Fibroblast of pulmonary artery (primary cell): ENCODE results near the gene CEBPE.
A peak's percentile ranks its signal among the peaks of the same experiment; 100 is the strongest.
"Not testable (repeated sequence)": the region's sequence is repeated elsewhere in the genome, so short reads cannot be mapped to it uniquely, and the experiment has no call there.

Experiments used
- DNase-seq: peaks from one replicate; pipeline ENCODE4 v3.0.0-alpha.2; 2010; ENCODE audit warnings: low read depth
- H3K4me3 ChIP-seq: replicated peaks from 2 replicates; pipeline ENCODE4 v1.5.1; 2011; ENCODE audit warnings: low read depth, mild to moderate bottlenecking, control low read depth, low read length, moderate library complexity
- CTCF ChIP-seq: IDR thresholded peaks from 2 replicates; pipeline ENCODE4 v1.5.1; 2011; ENCODE audit warnings: mild to moderate bottlenecking, control low read depth, low read length, inconsistent platforms; ENCODE audit errors: missing control alignments

CEBPE gene

GRCh38 chr14:23113431-23114119 lies 5.5 kb downstream of the CEBPE start:
- no peak for TF ChIP-seq CTCF
- peak; percentile 61 for DNase-seq
- no peak overlapping the region for H3K4me3 ChIP-seq

GRCh38 chr14:23112359-23113178 lies 6.5 kb downstream of the CEBPE start:
- no peak for DNase-seq
- no peak for TF ChIP-seq CTCF
- H3K4me3 ChIP-seq = no peak overlapping the region

GRCh38 chr14:23110579-23111365 lies 8.3 kb downstream of the CEBPE start:
- DNase-seq = no peak
- TF ChIP-seq CTCF = no peak
- H3K4me3 ChIP-seq = no peak overlapping the region

GRCh38 chr14:23109769-23110168 lies 9.3 kb downstream of the CEBPE start:
- no peak overlapping the region for H3K4me3 ChIP-seq
- no peak for TF ChIP-seq CTCF
- DNase-seq = no peak

- H3K4me3 ChIP-seq, DNase-seq: not testable (repeated sequence)
These were observed 10.9 kb downstream of the CEBPE start for GRCh38 chr14:23108169-23108568.

- DNase-seq = not testable (repeated sequence)
These were observed 11.4 kb downstream of the CEBPE start for GRCh38 chr14:23107620-23108019.

GRCh38 chr14:23106747-23107045 lies 12.4 kb downstream of the CEBPE start:
- TF ChIP-seq CTCF = no peak
- no peak overlapping the region for H3K4me3 ChIP-seq
- no peak for DNase-seq

More at GRCh38 chr14:23107620-23108019, 11.4 kb downstream of the CEBPE start:
- not testable (repeated sequence) for H3K4me3 ChIP-seq
